ENCODE measurements around the gene SLC48A1.
"Not testable (repeated sequence)": the region's sequence is repeated elsewhere in the genome, so short reads cannot be mapped to it uniquely, and the experiment has no call there.

SLC48A1 gene

DNA sequence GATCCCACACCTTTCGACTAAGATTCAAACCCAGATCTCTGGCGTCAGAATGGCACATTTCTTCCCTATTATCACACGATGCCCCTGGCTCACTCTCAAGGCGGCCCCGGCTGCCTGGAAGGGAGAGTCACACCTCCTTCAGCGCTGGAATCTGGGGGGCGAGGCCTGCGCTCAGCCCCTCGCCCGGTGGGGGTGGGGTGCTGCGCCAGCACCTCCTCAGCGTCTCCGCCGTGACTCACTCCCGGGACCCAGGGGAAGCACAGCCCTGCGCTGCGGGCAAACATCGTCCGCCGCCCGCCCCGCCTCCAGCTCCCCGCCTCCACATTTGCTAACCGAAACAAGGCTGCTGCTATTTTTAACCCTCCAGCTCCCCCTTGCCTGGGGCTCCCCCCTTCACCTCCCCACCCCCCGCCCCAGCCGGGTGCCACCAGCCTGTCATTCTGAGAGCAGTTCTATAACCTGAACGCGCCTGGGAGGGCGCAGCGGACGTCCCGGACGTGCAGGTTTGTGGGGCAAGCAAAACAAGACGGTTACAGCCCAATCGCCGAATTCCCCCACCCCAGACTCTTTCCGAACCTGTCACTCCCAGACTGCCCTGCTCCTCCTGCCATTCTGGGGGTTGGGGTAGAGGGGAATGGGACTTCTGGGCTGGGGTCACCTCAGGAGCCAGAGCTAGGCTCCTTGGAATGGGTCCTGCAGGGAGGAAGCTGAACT lies 39.9 kb downstream of the SLC48A1 start:
- no peak for DNase-seq (ENCODE audit: low spot score)

DNA sequence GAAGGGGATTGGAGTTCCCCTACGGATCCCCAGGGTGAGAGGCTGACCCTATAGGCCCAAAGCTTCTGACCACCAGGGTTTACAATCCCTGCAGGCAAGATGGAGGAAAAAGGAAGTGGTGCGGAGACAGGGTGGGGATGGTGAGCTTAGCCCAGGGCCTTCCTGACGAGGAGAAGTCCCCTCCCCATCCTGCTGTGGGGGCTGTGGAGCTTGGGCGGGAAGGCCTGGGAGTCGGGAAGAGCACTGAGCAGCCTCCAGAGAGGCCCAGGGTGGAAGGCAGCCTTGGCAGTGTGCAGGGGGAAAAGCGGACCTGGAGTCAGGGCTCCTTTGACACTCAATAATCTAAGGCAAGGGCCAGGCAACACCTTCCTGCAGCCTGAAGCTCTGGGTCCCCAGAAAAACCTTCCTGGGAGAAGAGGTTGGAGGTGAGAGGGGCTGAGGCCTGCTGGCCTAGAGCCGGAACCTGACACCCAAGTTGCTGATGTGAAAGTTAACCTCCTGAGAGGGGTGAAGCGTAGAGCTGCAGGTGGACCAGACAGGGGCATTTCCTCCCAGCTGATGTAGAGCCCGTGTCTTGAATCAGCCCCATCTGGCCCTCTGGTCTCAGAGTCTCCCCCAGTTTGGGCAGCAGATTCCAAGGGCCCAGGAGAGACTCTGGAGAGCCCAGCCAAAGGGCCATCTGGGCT lies 40.6 kb downstream of the SLC48A1 start:
- DNase-seq (ENCODE audit: low spot score), result no peak

DNA sequence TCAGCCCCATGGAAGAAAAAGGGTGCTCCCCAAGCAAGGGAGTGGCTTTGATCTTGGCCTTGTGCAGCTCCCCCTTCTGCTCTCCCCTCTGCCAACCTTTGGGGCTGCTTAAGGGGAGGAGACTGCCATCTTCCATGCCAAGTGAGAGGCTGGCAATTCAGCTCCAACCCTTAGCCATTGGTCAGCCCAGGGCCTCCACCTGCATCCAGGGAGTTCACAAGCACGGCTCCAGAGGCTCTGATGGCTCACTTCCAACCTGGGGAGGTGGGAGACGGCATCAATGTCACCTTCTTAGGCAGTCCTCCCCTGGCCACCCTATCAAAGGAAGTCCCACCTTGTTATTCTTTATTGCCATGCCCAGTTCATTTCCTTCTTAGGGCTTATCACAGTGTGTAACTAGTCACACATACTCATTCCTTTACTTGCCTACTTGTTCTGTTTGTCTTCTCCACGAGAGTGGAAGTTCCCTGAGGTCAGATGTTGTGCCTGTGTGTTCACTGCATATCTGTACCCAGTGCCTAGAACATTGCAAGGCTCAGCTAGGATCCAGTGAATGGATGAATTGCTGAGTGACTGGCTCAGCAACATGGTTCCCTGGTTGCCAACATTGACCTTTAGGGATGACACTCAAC lies 41.6 kb downstream of the SLC48A1 start:
- DNase-seq (ENCODE audit: low spot score), result no peak

DNA sequence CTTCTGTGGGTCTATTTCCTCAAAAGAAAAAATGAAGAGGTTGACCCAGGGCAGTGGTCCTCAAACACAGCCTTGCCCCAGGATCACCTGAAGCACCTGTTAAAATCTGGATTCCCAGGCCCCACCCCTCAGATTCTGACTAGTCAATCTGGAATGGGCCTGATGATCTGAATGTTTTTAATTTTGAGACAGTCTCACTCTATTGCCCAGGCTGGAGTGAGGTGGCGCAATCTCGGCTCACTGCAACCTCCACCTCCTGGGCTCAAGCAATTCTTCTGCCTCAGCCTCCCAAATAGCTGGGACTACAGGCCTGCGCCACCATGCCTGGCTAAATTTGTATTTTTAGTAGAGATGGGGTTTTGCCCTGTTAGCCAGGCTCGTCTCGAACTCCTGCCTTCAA lies 42.4 kb downstream of the SLC48A1 start:
- DNase-seq (ENCODE audit: low spot score), result not testable (repeated sequence)

DNA sequence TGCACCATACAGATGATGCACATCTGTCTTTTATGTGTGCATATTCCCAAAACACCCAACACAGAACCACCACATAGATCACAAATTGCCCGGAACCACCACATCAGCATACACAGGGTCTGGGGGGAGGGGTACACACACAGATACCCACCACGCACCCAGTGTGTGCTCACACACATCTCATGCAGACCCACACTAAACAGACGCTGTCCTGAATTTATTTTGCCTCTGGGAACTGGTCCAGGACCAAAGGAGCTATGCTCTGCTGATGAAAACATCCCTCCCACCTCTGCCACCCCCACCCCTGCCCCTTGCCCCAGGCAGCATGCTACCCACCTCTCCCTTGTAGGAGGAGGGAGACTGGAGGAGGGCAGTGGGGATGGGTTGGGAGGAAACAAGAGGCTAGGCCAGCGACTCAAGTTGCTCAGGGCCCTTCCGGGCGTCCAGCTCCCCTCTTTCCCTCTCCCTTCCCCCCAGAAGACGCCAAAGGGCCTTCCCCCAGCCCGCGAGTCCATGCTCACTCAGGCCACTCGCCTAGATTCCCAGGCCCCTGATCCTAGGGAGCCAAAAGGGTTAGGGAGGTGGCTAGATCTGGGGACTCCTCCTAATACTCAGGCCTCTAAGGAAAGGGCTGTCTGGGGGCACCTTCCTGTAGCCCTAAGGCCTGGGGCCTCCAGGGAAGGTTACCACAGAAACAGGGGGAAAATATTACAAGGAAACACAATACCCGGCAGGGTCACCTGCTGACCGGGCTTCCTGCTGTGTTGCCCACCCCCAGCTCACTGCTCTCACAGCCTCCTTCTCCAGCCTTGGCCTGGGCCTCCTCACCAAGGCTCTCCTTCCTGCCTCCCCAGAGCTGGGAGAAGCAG lies 43.6 kb downstream of the SLC48A1 start:
- no peak for DNase-seq (ENCODE audit: low spot score)

DNA sequence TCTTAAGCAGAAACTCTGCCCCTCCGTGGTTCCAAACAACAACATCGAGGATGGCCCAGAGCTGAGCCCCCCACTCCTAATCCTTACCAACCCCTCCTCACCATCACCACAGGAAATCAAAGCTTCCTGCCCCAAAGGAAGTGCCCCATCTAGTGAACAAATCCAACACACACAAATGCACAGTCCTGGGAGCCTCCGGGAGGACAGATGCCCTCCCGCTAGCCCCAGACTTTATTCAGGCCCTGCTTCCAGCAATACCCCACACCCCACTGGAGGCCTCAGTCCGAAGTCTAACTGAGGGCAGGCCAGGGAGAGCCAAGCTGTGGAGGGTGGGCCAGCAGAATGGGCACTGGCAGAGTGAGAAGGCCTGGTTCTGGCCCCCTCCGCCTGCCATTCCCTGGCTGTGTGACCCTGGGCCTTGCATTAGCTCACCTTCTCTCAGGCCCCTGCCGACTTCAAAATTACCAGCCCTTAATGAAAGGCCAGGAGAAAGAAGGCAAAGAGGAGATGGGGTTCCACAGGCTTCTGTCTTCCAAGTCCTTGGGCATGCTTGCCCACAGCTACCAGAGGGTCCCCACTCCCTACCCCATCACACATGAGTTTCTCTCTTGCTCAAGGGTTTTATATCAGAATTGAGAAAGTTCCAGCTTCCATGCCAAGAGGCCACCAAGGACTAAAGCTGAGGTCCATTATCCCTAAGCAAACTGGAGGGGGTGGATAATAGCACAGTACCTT lies 44.4 kb downstream of the SLC48A1 start:
- DNase-seq (ENCODE audit: low spot score), result no peak

DNA sequence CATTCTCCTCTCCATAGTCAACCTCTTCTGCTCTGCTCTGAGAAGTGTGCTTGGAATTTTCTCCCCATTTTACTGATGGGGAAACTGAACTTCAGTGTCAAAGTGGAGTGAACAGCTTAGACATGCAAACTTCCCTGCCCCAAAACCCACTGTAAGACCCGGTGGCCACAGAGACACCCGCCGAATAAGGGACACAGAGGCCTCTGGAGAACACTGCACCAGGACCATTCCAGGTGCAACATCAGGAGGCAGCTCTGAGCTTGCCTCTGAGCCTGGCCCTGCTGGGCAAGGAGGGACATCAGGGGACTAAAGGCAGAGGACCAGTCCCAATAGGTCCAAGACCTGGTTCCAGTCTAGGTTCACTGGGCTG lies 45.0 kb downstream of the SLC48A1 start:
- no peak for DNase-seq (ENCODE audit: low spot score)

DNA sequence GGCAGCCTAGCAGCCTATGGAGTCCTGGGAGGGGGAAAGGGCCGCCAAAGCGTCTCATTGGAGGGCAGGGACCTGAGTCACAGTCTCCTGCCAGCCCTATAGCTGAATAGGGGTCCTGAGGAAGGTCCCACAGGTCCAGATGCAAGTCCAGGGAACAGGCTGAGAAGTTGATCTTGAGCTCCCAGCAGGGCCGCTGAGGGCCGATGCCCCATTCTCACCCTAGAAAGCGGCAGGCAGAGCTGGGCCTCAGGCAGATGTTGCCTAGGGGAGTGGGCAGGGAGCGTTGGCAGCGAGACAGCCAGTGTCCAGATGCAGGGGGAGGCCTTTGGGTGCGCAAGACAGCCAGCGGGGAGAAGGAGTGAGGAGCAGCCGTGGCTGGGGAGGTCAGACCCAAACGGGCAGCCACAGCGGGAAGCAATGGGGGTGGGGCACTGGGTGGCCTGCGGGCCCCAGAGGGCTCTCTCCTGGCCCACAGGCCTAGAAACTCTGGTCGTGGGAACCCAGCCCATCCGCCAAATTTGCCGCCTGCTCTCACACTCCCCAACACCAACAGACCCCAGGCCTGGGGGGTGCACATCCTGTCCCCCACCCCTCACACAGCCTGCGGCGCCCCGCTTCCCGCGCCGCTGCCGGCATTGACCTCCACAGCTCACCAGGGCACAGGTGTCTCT lies 45.6 kb downstream of the SLC48A1 start:
- peak; percentile 29 for DNase-seq (ENCODE audit: low spot score)

DNA sequence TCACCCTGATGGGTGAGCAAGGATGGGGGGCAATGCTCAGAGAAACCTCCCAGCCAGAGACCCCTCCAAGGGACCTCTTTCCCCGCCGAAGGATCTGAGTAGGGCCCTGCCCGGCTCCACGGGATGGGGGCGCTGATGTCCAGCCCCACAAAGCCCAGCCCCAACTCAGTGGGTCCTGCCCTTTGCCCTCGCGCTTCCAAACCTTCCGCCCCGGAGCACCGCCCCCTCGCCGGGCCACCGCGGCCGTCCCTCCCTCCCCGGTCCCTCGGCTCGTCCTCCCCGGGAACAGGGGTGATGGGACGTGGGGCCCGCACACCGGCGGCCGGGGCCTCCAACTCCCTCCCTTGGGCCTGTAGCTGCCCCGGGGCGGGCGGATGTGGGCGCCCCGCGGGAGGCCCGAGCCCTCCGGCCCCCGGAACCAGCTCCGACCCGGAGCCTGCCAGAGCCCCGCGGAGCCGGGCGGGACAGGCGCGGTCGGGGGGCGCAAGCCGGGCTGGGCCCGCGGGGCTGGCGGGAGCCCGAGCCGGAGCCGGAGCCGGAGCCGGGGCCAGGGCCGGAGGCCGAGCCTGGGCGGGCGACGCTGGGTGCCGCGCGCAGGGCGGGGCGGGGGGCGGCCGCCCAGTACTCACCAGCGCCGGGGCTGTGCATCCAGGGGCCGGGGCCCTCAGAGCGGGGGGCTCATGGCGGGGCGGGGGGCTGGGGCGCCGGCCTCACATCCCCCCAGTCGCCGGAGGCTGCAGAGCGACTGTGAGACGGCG lies 46.3 kb downstream of the SLC48A1 start:
- DNase-seq (ENCODE audit: low spot score), result peak; percentile 61

DNA sequence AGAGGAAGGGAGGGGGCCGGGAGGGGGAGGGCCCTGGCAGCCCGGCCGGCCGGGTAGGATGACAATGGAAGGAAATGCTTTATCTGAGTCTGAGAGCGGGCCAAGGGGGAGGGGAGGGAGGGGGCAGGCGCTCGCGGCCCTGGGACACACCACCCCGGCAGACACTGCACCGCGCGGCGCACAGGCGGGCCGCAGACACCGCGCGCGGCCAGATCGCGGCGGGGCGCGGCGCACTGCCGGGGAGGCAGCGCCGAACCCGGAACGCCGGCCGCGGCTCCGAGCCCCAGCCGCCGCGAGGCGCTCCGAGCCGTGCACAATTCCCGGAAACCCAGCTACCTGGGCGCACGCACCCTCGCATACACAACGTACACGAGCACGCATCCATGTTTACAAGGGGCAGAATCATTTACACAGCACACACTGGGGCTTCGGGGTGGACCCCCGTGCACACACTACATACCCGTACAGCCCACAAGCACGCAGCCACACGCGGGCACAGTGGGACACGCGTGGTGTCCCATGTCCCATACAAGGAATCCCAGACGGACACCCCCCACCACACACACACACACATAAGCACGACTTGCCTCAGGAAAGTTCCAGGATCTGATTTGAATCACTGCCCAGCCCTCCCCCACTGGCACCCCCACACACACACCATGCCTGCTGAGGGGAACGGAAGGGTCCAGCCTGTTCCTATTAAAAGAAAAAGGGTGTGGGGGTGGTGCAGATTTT lies 47.0 kb downstream of the SLC48A1 start, which contains the start of gene HDAC7:
TSS of gene HDAC7 (minus strand) at position 8 of the 735 bp plus-strand sequence. CDS start 118 bp downstream, outside the sequence.
- DNase-seq (ENCODE audit: low spot score), result peak; percentile 84

DNA sequence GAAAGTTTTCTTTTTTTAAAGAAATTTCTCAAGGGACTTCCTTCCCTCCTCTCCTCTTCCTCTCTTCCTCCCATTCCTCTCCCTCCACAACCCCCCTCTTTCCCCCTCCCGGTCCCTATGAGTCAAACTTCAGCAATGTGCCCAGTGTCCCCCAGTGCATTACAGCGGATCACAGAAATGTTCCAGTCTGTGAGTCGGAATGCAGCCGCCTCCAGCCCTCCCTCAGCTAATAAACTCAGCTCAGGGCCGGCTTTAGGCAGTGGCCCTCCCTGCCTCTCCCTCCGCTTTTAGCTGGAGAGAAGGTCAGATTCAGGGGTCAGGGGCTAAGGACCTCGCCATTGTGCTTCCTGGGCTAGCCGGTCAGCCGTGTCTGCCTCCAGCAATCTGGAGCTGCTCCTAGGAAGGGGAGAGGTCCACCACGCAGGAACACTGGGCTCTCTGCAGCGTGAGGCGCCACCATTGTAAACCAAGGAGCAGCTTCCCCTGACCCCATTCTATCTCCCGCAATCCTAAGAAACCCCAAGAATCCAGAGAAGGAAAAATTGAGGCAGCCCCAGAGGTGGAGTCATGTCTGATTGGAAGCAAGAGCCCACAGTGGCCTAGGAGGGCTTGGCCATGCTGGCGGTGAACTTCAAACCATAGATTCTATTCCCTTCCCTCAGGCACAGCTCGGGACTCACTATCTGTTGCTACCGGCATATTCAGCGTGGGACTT lies 47.8 kb downstream of the SLC48A1 start:
- DNase-seq (ENCODE audit: low spot score), result peak; percentile 94

DNA sequence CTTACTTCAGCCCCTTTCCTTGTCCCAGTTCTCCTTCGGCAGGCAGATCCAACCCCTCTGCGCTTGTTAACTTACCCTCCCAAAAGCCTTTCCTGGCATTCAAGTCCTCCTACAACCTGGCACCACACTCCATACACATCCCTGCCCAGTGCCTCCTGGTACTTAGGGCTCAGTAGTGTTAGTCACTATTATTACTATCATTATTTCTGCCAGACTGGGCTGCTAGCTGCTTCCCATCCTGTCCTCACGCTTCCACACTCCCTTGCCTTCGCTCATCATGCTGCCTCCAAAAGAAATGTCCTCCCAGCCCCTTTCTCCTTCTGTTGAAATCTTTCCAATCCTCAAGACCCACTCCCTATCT lies 48.3 kb downstream of the SLC48A1 start:
- DNase-seq (ENCODE audit: low spot score), result no peak

DNA sequence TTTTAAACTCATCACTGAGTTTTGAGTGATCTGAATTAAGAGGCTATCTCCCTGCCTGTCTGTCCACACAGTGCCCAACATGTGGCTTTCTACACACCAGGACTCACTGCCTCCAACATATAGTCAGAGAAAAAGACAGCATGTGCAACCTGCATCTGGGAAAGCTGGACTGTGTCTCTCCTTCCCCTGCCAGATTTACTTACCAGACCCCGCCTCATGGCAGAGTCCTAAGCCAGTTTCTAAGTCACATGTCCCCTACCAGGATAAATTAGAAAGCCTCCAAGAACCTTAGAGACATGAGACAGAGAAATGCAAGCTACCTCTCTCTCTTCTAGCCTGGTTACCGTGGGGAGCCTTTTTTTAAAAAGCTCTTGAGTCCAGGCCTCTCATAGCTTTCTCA lies 49.4 kb downstream of the SLC48A1 start:
- DNase-seq (ENCODE audit: low spot score), result no peak

DNA sequence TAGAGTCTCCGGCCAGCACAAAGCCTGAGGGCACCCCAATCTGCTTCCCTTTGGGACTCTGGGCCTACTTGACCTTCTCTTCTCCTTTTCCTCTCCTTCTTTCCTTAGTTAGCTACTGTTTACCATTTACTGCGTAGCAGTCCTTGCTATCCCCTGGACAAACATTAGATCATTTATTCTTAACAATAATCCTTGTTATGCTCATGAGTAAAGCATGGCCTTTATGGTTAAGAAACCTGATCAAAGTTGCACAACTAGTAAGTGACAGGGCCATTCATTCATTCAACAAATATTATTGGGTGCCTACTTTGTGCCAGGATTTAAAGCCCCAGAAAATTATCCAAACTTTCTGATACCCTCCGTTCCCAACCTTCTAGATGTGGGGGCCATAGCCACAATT lies 49.8 kb downstream of the SLC48A1 start:
- DNase-seq (ENCODE audit: low spot score), result no peak

DNA sequence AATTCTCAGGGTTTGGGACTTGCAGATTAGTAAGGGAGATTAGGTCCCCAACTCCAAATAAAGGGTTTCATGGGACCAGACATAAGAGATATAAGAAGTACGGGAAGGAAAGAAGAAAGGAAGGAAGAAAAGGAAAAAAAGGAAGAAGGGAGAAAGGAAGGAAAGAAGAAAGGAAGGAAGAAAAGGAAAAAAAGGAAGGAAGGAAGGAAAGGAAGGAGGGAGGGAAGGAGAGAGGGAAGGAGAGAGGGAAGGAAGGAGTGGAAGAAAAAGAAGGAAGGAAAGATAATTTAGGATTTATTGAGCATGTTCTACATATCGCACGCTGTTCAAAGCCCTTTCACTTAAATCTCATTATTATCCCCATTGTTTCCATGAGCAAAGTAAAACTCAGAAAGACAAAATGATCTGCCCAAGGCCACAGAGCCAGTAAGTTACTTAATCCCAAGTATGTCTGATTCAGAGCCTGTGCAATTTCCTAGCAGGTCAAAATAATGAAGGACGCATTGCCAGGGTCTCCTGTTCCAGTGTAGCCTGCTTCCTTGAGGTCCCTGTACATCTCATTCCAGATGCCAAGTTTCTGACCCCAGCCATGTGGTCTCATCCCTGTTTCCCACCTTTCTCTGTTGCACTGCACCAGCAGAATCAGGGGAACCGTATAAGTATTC lies 50.5 kb downstream of the SLC48A1 start:
- no peak for DNase-seq (ENCODE audit: low spot score)

DNA sequence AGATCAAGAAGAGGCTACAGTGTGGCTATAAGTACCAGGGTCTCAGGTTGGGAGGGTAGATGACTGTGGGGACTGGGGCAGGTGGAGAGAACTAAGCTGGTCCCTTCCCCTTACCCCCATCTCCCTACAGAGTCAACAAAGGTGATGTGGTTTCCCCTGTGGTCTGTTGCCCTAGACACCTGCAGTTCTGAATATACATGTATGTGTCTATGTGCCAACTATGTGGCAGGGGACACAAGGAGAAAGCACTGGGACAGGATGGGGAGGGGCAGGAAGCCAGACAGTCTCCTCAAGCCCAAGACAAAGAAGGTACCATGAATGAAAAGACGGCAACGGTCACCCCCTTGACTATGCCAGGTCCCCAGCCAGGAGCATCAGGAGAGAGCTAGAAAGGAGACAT lies 51.2 kb downstream of the SLC48A1 start:
- no peak for DNase-seq (ENCODE audit: low spot score)

DNA sequence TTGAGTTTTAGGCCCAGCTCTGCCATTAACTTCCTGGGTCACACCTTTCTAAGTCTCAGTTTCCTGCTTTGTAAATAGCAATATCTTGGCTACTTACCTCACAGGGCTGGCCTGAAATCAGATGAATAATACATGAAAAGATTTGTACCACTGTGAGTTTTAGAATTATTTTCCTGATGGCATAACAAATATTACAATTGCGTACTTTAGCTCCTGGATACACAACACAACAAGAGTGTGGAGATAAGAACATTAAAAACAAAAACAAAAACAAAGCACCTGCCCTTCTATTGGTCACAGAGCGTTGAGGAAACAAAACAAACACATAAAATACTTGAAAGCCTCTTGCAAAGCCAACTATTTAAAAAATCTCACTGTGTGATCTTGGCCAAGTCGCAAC lies 51.6 kb downstream of the SLC48A1 start:
- DNase-seq (ENCODE audit: low spot score), result no peak

DNA sequence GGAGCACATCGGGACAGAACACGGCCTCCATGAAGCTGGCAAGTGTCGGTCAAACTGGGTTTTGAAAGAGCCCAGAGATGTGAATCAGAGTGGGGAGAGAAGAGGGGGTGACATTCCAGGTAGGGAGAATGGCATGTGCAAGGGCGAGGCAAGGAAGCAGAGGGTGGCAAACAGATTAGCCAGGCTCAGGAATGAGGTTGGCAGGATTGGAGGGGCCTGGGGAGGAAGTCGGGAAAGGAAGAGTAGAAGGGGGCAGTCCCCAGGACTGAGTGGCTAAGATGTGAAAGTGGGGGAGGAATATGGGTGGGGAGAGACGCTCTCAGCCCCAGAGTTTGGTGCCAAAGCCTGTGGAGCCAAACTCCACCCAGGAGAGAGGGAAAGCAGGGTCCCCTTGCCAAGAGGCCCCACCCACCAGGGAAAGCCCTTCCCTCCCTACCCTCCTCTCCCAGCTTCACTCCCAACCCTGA lies 52.2 kb downstream of the SLC48A1 start:
- DNase-seq (ENCODE audit: low spot score), result no peak

Data from RKO (cell line).